H9 (cell line): ENCODE measurements around the gene TMEM115. TPM values are rescaled to one million over a fixed set of nuclear protein-coding genes. Genes with fewer than 3 reads are reported as not detected.
A peak's percentile ranks its signal among the peaks of the same experiment; 100 is the strongest.

Experiments used
- DNase-seq: peaks from one replicate; pipeline ENCODE4 v3.0.0-alpha.2; 2017
- H2AFZ ChIP-seq: one replicate; pipeline ENCODE4 v1.6.1; 2013; ENCODE audit warnings: mild to moderate bottlenecking, low read length, control low read depth, moderate library complexity
- H2AK5ac ChIP-seq: 2 replicates; pipeline ENCODE4 v1.6.1; 2013; ENCODE audit warnings: low read length, control low read depth, mixed read lengths; ENCODE audit not compliant: insufficient read length
- H2BK120ac ChIP-seq: one replicate; pipeline ENCODE4 v1.6.1; 2013; ENCODE audit warnings: low read depth, mild to moderate bottlenecking, low read length, control low read depth, inconsistent platforms; ENCODE audit not compliant: poor library complexity, severe bottlenecking
- H2BK12ac ChIP-seq: 2 replicates; pipeline ENCODE4 v1.6.1; 2013; ENCODE audit warnings: low read length, control low read depth, mixed read lengths, low read depth; ENCODE audit not compliant: insufficient read length
- H2BK15ac ChIP-seq: 2 replicates; pipeline ENCODE4 v1.6.1; 2013; ENCODE audit warnings: low read depth, low read length, control low read depth
- H2BK20ac ChIP-seq: one replicate; pipeline ENCODE4 v1.6.1; 2013; ENCODE audit warnings: low read depth, mild to moderate bottlenecking, low read length, control low read depth, inconsistent platforms; ENCODE audit not compliant: poor library complexity, severe bottlenecking
- H2BK5ac ChIP-seq: 2 replicates; pipeline ENCODE4 v1.6.1; 2013; ENCODE audit warnings: low read length, control low read depth, mixed read lengths; ENCODE audit not compliant: insufficient read length
- H3K14ac ChIP-seq: 2 replicates; pipeline ENCODE4 v1.6.1; 2013; ENCODE audit warnings: low read length, control low read depth; ENCODE audit not compliant: insufficient read depth
- H3K18ac ChIP-seq: 2 replicates; pipeline ENCODE4 v1.6.1; 2013; ENCODE audit warnings: low read depth, mild to moderate bottlenecking, mixed read lengths, low read length, control low read depth; ENCODE audit not compliant: insufficient read length
- H3K23ac ChIP-seq: 2 replicates; pipeline ENCODE4 v1.6.1; 2013; ENCODE audit warnings: low read length, control low read depth, mixed read lengths, low read depth; ENCODE audit not compliant: insufficient read length
- H3K23me2 ChIP-seq: 2 replicates; pipeline ENCODE4 v1.6.1; 2013; ENCODE audit warnings: low read depth, mild to moderate bottlenecking, mixed read lengths, low read length, control low read depth; ENCODE audit not compliant: insufficient read length, poor library complexity, severe bottlenecking
- H3K27ac ChIP-seq: 2 replicates; pipeline ENCODE4 v1.5.1; 2013; ENCODE audit warnings: low read length, control low read depth, mixed read lengths, low read depth; ENCODE audit not compliant: insufficient read length
- H3K27me3 ChIP-seq: 2 replicates; pipeline ENCODE4 v1.6.1; 2013; ENCODE audit warnings: low read length, control low read depth, inconsistent platforms; ENCODE audit not compliant: insufficient read depth
- H3K4ac ChIP-seq: 2 replicates; pipeline ENCODE4 v1.6.1; 2013; ENCODE audit warnings: low read depth, mild to moderate bottlenecking, control low read depth, inconsistent platforms, low read length, moderate library complexity
- H3K4me1 ChIP-seq: 2 replicates; pipeline ENCODE4 v1.6.1; 2013; ENCODE audit warnings: low read length, control low read depth, inconsistent platforms; ENCODE audit not compliant: insufficient read depth
- H3K4me2 ChIP-seq: 2 replicates; pipeline ENCODE4 v1.6.1; 2013; ENCODE audit warnings: low read length, control low read depth, mixed read lengths; ENCODE audit not compliant: insufficient read length, insufficient read depth
- H3K56ac ChIP-seq: 2 replicates; pipeline ENCODE4 v1.6.1; 2013; ENCODE audit warnings: low read depth, mild to moderate bottlenecking, mixed read lengths, low read length, control low read depth; ENCODE audit not compliant: insufficient read length
- H3K79me1 ChIP-seq: 2 replicates; pipeline ENCODE4 v1.6.1; 2013; ENCODE audit warnings: low read depth, mild to moderate bottlenecking, moderate library complexity, low read length, control low read depth, inconsistent platforms; ENCODE audit not compliant: insufficient read depth, poor library complexity, severe bottlenecking
- H3K79me2 ChIP-seq: 2 replicates; pipeline ENCODE4 v1.6.1; 2013; ENCODE audit warnings: low read length, control low read depth, inconsistent platforms; ENCODE audit not compliant: insufficient read depth
- H3K9ac ChIP-seq: 2 replicates; pipeline ENCODE4 v1.6.1; 2013; ENCODE audit warnings: low read length, control low read depth, mixed read lengths; ENCODE audit not compliant: insufficient read length; ENCODE audit errors: extremely low read depth
- H3K9me3 ChIP-seq: one replicate; pipeline ENCODE4 v1.6.1; 2013; ENCODE audit warnings: low read depth, low read length, inconsistent platforms; ENCODE audit not compliant: control insufficient read depth
- H3T11ph ChIP-seq: one replicate; pipeline ENCODE4 v1.6.1; 2013; ENCODE audit warnings: mild to moderate bottlenecking, low read length, control low read depth, inconsistent platforms
- H4K20me1 ChIP-seq: one replicate; pipeline ENCODE4 v1.6.1; 2013; ENCODE audit not compliant: control insufficient read depth, insufficient read length, insufficient read depth
- H4K5ac ChIP-seq: 2 replicates; pipeline ENCODE4 v1.6.1; 2013; ENCODE audit warnings: low read depth, mild to moderate bottlenecking, mixed read lengths, low read length, control low read depth; ENCODE audit not compliant: insufficient read length
- H4K8ac ChIP-seq: replicated peaks from 2 replicates; pipeline ENCODE4 v1.6.1; 2013; ENCODE audit warnings: low read length, control low read depth, mixed read lengths, low read depth; ENCODE audit not compliant: insufficient read length
- H4K91ac ChIP-seq: 2 replicates; pipeline ENCODE4 v1.6.1; 2013; ENCODE audit warnings: low read depth, mild to moderate bottlenecking, moderate library complexity, mixed read lengths, low read length, control low read depth; ENCODE audit not compliant: insufficient read length
- H3K27ac Mint-ChIP-seq, 3 experiments: 2 replicates in 2 of 3; 3 replicates in 1 of 3; pipeline ENCODE4 v1.8.0; 2020 to 2021; ENCODE audit warnings: mixed read lengths in 3 of 3, mild to moderate bottlenecking in 1 of 3, moderate library complexity in 1 of 3
- H3K27me3 Mint-ChIP-seq: 2 replicates; pipeline ENCODE4 v1.8.0; 2021; ENCODE audit warnings: low read depth, mild to moderate bottlenecking, moderate library complexity, mixed read lengths
- H3K36me3 Mint-ChIP-seq, 3 experiments: 2 replicates in 2 of 3; 3 replicates in 1 of 3; pipeline ENCODE4 v1.8.0; 2020 to 2021; ENCODE audit warnings: low read depth in 3 of 3, mixed read lengths in 3 of 3; ENCODE audit not compliant: insufficient read depth in 1 of 3
- H3K4me1 Mint-ChIP-seq, 2 experiments: 2 replicates each; pipeline ENCODE4 v1.8.0; 2020; ENCODE audit warnings: mixed read lengths in 2 of 2
- H3K4me3 Mint-ChIP-seq, 2 experiments: 2 replicates in 1 of 2; 3 replicates in 1 of 2; pipeline ENCODE4 v1.8.0; 2020 to 2021; ENCODE audit warnings: mild to moderate bottlenecking in 2 of 2, mixed read lengths in 2 of 2, moderate library complexity in 1 of 2
- H3K9me3 Mint-ChIP-seq, 2 experiments: 2 replicates in 1 of 2; 3 replicates in 1 of 2; pipeline ENCODE4 v1.8.0; 2020; ENCODE audit warnings: mild to moderate bottlenecking in 2 of 2, mixed read lengths in 2 of 2, moderate library complexity in 1 of 2
- CTCF ChIP-seq: fragments of 200-600 bp; sonication (generic); conservative IDR thresholded peaks from 3 replicates; pipeline ENCODE4 v1.8.0; 2021; ENCODE audit warnings: antibody characterized with exemption, mild to moderate bottlenecking
- WGBS: extraction: QIAGEN DNeasy Blood & Tissue Kit; methylation state at CpG from one replicate; pipeline ENCODE4 v1.1.7; 2013; ENCODE audit warnings: missing lambda C conversion rate, low lambda C conversion rate, mixed read lengths; ENCODE audit not compliant: insufficient read length; ENCODE audit errors: extremely low coverage; 5-methylcytosine and 5-hydroxymethylcytosine counted together
- total RNA-seq: library from RNA; stranded (reverse); gene quantifications from 2 replicates; pipeline ENCODE4 v1.2.1, GENCODE V29; 2021

Gene TMEM115
- total RNA-seq, 1 experiment from 2014 or later, result 32.3 TPM

- H3K4me1 Mint-ChIP-seq, result peaks cover 18% of the 10 kb centered on the region in 2 experiments
- H3K23me2 ChIP-seq, result peaks cover 13% of the 10 kb centered on the region
- H4K20me1 ChIP-seq, result no peaks in the 10 kb centered on the region
- H3K18ac ChIP-seq, result peak within 1 kb of the TSS; percentile 76
- H4K5ac ChIP-seq, result no peak within 1 kb of the TSS
- no peaks in the 10 kb centered on the region for H3K9me3 Mint-ChIP-seq
- no CpG with 5 or more reads among the region's 64 CpGs for WGBS
- H3K9me3 ChIP-seq, result no peaks in the 10 kb centered on the region
- no peak within 1 kb of the TSS for H3K56ac ChIP-seq
- no peak within 1 kb of the TSS for H2BK15ac ChIP-seq
- H2BK5ac ChIP-seq, result no peak within 1 kb of the TSS
- H3K4me3 Mint-ChIP-seq, result peak within 1 kb of the TSS; percentile 94 to 96
- H3K79me2 ChIP-seq, result no peaks in the 10 kb centered on the region
- H3K14ac ChIP-seq, result peak within 1 kb of the TSS; percentile 14; the same call in 1 of the 2 replicates
- no peaks in the 10 kb centered on the region for H3K27me3 ChIP-seq
- H3K27ac ChIP-seq, result no peak within 1 kb of the TSS
- no peak for TF ChIP-seq CTCF
- H2BK120ac ChIP-seq, result no peak within 1 kb of the TSS
- H3K23ac ChIP-seq, result no peak within 1 kb of the TSS
- no peak within 1 kb of the TSS for H2AFZ ChIP-seq
- H2BK20ac ChIP-seq, result no peak within 1 kb of the TSS
- no peaks in the 10 kb centered on the region; the same call in 1 of the 2 replicates for H3K4me1 ChIP-seq
- H3K79me1 ChIP-seq, result no peaks in the 10 kb centered on the region
- peak within 1 kb of the TSS; percentile 81 to 97 (median 89); a peak in 5 of 7 replicates for H3K27ac Mint-ChIP-seq
- H4K8ac ChIP-seq, result no peak within 1 kb of the TSS
- H3K27me3 Mint-ChIP-seq, result peaks cover 11% of the 10 kb centered on the region
- no peak within 1 kb of the TSS for H2AK5ac ChIP-seq
- peak; percentile 96 for DNase-seq
- peak within 1 kb of the TSS; percentile 74 for H3K4me2 ChIP-seq
- H2BK12ac ChIP-seq, result no peak within 1 kb of the TSS
- no peak within 1 kb of the TSS for H3T11ph ChIP-seq
- H4K91ac ChIP-seq, result no peak within 1 kb of the TSS
- no peak within 1 kb of the TSS for H3K4ac ChIP-seq
- peak within 1 kb of the TSS; percentile 40 for H3K9ac ChIP-seq
- peaks cover 16 to 35% (median 27%) of the 10 kb centered on the region in 3 experiments; a peak in 6 of 7 replicates for H3K36me3 Mint-ChIP-seq
Observed at GRCh38 chr3:50350527-50351322, 8.6 kb downstream of the TMEM115 start, which contains the start of the genes CYB561D2 and NPRL2. Gene CYB561D2 (plus strand): TSS chr3:50350862. CDS start chr3:50351434, 572 bp downstream. Gene NPRL2 (minus strand): TSS chr3:50350775. CDS start chr3:50350652, 123 bp downstream.
